ENCODE measurements around the gene KIAA0513.

Gene KIAA0513

DNA sequence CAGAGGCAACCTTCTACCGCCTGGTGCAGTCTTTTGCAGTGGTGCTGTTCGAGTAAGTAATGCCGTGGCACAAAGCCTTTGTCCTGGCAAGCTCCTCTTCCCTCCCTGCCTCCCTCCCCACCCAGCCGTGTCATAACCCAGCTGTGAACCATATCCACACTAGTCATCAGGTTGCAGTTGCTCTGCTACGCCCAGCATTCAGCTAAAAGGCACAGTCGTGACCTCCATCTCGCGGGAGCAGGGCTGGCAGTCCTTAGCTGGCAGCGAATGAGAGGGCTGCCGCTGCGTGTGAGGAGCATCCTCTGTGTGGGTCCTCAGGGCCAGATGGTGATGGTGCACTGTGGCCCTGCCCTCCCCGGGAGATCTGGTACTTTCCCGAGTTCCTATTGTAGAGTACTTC lies 45.4 kb downstream of the KIAA0513 start:
- Histone ChIP-seq H3K27me3 (ENCODE audit: insufficient read depth, poor library complexity, severe bottlenecking) (no peaks in the 10 kb centered on the region), H3K27ac (replicated peaks) (no peak overlapping the region), H3K4me3 (replicated peaks; ENCODE audit: insufficient read depth, low read length) (no peak overlapping the region)
- no peak for TF ChIP-seq GABPA (IDR thresholded peaks at IDR 0.05; ENCODE audit: low read depth)
- no peak for TF ChIP-seq POLR2AphosphoS5 (IDR thresholded peaks at IDR 0.05; ENCODE audit: low read depth)
- TF ChIP-seq REST (IDR thresholded peaks at IDR 0.05; ENCODE audit: insufficient replicate concordance, low read depth): no peak
- TF ChIP-seq, protein P1, sequence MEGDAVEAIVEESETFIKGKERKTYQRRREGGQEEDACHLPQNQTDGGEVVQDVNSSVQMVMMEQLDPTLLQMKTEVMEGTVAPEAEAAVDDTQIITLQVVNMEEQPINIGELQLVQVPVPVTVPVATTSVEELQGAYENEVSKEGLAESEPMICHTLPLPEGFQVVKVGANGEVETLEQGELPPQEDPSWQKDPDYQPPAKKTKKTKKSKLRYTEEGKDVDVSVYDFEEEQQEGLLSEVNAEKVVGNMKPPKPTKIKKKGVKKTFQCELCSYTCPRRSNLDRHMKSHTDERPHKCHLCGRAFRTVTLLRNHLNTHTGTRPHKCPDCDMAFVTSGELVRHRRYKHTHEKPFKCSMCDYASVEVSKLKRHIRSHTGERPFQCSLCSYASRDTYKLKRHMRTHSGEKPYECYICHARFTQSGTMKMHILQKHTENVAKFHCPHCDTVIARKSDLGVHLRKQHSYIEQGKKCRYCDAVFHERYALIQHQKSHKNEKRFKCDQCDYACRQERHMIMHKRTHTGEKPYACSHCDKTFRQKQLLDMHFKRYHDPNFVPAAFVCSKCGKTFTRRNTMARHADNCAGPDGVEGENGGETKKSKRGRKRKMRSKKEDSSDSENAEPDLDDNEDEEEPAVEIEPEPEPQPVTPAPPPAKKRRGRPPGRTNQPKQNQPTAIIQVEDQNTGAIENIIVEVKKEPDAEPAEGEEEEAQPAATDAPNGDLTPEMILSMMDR (IDR thresholded peaks at IDR 0.05; ENCODE audit: insufficient read depth, low read length): no peak
- no peak for TF ChIP-seq SPI1 (IDR thresholded peaks at IDR 0.05; ENCODE audit: borderline replicate concordance, low read depth)
- no peak for DNase-seq (ENCODE audit: low read depth in 1 of 2, low spot score in 1 of 2)

DNA sequence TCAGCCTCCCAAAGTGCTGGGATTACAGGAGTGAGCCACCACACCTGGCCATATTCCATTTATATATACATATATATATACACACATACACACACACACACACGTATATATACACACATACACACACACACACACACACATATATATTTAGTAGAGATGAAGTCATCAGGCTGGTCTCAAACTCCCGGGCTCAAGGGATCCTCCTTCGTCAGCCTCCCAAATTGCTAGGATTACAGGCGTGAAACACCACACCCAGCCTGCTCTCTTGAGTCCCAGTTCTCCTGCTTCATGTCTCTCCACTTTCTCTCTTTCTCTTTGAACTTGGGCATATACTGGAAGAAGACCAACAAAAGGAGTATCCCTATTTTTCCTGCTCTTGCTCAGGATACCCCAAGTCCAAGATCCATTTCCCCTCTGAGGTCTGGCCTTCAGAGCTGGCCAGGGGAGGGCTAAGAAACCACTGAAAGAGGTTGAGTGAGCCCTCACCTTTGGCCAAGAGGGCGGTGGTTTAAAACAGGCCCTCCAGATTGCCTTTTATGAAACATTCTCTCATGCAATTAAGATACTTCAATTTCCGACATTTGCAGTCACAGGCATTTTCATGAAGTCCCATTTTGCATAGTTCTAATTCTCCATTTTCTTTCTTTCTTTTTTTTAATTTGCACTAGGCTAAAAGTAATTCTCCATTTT lies 46.8 kb downstream of the KIAA0513 start:
- Histone ChIP-seq H3K27ac (replicated peaks) (no peak overlapping the region), H3K4me3 (replicated peaks; ENCODE audit: insufficient read depth, low read length) (no peak overlapping the region), H3K27me3 (ENCODE audit: insufficient read depth, poor library complexity, severe bottlenecking) (peaks cover 10% of the 10 kb centered on the region)
- no peak for DNase-seq (ENCODE audit: low read depth in 1 of 2, low spot score in 1 of 2)
- no peak for TF ChIP-seq POLR2AphosphoS5 (IDR thresholded peaks at IDR 0.05; ENCODE audit: low read depth)

DNA sequence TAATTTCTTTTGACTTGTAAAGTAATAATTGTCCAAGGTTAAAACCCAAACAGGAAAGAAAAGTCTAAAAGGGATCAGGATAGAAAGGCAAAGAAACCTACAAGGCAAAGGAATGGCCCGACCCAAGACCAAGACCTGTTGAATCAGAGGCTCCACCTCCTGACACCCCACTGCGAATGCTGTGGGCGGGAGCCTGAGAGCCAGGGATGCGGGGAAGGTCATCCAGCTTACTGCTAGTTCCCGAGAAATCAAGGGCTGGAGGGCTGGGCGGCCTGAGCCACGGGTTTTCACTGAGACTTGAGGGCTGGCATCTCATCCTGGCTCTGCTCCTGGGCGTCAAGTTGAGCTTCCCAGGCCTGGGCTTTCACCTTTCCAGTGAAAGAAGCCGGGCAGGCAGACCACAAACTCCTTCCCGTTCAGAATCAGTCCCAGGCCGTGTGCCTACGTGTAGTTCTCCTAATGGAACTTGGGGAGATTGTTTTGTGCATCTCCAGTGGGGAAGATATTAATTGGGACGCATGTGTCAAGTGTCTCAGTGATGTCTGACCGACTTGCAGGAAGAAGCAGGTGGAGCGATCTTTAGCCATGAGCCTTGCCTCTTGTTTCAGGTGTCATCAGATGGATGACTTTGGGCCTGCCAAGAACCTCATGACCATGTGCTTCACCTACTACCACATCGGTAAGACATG lies 47.8 kb downstream of the KIAA0513 start:
- H3K27ac ChIP-seq (replicated peaks): no peak overlapping the region
- TF ChIP-seq GABPA (IDR thresholded peaks at IDR 0.05; ENCODE audit: low read depth) (no peak), REST (IDR thresholded peaks at IDR 0.05; ENCODE audit: insufficient replicate concordance, low read depth) (no peak)
- TF ChIP-seq, protein P1 (IDR thresholded peaks at IDR 0.05; ENCODE audit: insufficient read depth, low read length): no peak
- H3K27me3 ChIP-seq (ENCODE audit: insufficient read depth, poor library complexity, severe bottlenecking): peaks cover 14% of the 10 kb centered on the region
- DNase-seq (ENCODE audit: low read depth in 1 of 2, low spot score in 1 of 2): no peak
- H3K4me3 ChIP-seq (replicated peaks; ENCODE audit: insufficient read depth, low read length): no peak overlapping the region

DNA sequence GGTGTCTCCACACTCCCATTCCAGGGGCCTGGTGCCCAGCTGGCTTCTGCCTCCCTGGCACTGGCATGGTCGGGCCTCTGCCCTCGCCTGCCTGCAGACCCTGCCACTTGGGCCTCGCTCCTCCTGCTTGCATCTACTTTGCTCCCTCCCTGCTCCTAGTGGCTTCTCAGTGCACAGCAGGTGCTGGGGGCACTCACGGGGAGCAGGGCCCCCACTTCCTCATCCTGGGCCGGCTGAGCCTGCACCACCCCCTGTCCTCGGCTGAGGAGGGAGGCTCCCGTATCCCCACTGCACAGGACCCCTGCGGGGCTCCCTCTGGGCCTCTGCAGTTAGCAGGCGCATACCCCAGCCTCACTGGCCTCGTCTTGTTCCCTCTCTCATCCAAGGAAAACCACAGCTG lies 49.4 kb downstream of the KIAA0513 start:
- TF ChIP-seq, protein P1 (IDR thresholded peaks at IDR 0.05; ENCODE audit: insufficient read depth, low read length): no peak
- no peak for TF ChIP-seq GABPA (IDR thresholded peaks at IDR 0.05; ENCODE audit: low read depth)
- no peak for TF ChIP-seq REST (IDR thresholded peaks at IDR 0.05; ENCODE audit: insufficient replicate concordance, low read depth)
- no peak for TF ChIP-seq POLR2AphosphoS5 (IDR thresholded peaks at IDR 0.05; ENCODE audit: low read depth)
- peak; percentile 47; the same call in 1 of the 2 replicates for TF ChIP-seq SPI1 (IDR thresholded peaks at IDR 0.05; ENCODE audit: borderline replicate concordance, low read depth)
- DNase-seq (ENCODE audit: low read depth in 1 of 2, low spot score in 1 of 2): peak in 1 of 2 experiments; percentile 28
- Histone ChIP-seq H3K4me3 (replicated peaks; ENCODE audit: insufficient read depth, low read length) (no peak overlapping the region), H3K27ac (replicated peaks) (no peak overlapping the region), H3K27me3 (ENCODE audit: insufficient read depth, poor library complexity, severe bottlenecking) (peaks cover 28% of the 10 kb centered on the region)
